ENCODE data around the gene NBEAL2.
A peak's percentile ranks its signal among the peaks of the same experiment; 100 is the strongest.

The NBEAL2 gene

DNA sequence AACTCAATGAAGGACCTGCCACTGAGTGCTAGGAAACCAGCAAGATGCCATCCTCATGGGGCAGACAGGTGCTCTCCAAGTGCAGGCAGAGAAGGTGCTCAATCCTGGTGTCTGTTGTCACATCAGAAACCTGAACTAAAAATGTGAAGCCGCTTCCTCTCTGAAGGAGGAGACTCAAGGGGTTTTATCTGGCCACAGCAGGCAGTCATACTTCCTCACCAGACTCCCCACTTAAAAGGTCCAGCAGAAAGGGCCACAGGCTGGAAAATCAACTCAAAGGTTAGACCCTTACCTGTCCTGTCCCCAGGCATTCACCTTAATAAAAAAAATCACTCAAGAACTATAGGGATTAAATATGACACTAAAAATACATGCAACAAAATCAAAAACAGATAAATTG lies 7.7 kb upstream of the NBEAL2 start:
- H3K36me3 ChIP-seq (ENCODE audit: insufficient read depth, low read length): peaks cover 36% of the 10 kb centered on the region; the same call in 1 of the 2 replicates
- peak overlapping the region; percentile 70 for H3K27ac ChIP-seq (ENCODE audit: low read depth, low read length, poor library complexity, severe bottlenecking)
- H3K27me3 ChIP-seq (ENCODE audit: insufficient read depth, low read length): no peaks in the 10 kb centered on the region
- no peak overlapping the region; the same call in 1 of the 2 replicates for H3K9ac ChIP-seq (ENCODE audit: low read length)
- H3K4me1 ChIP-seq (ENCODE audit: insufficient read depth, low read length, severe bottlenecking): peaks cover 83% of the 10 kb centered on the region
- H2AFZ ChIP-seq (ENCODE audit: low read length): no peak overlapping the region
- TF ChIP-seq, protein P1, sequence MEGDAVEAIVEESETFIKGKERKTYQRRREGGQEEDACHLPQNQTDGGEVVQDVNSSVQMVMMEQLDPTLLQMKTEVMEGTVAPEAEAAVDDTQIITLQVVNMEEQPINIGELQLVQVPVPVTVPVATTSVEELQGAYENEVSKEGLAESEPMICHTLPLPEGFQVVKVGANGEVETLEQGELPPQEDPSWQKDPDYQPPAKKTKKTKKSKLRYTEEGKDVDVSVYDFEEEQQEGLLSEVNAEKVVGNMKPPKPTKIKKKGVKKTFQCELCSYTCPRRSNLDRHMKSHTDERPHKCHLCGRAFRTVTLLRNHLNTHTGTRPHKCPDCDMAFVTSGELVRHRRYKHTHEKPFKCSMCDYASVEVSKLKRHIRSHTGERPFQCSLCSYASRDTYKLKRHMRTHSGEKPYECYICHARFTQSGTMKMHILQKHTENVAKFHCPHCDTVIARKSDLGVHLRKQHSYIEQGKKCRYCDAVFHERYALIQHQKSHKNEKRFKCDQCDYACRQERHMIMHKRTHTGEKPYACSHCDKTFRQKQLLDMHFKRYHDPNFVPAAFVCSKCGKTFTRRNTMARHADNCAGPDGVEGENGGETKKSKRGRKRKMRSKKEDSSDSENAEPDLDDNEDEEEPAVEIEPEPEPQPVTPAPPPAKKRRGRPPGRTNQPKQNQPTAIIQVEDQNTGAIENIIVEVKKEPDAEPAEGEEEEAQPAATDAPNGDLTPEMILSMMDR (IDR thresholded peaks at IDR 0.05; ENCODE audit: low read length): no peak
- TF ChIP-seq EZH2 (IDR thresholded peaks at IDR 0.05; ENCODE audit: borderline replicate concordance, low read length): no peak
- H3F3A ChIP-seq (ENCODE audit: insufficient read depth, low read length): no peaks in the 10 kb centered on the region; the same call in 1 of the 2 replicates
- no peak overlapping the region for H3K4me3 ChIP-seq (ENCODE audit: low read depth, low read length, poor library complexity, severe bottlenecking)
- H4K20me1 ChIP-seq (ENCODE audit: insufficient read depth, low read length): no peaks in the 10 kb centered on the region; the same call in 1 of the 2 replicates
- peaks cover 92% of the 10 kb centered on the region for H3K79me2 ChIP-seq (ENCODE audit: insufficient read depth, low read length)
- H3K9me2 ChIP-seq (ENCODE audit: low read depth, low read length): no peaks in the 10 kb centered on the region
- H3K9me3 ChIP-seq (ENCODE audit: low read length): no peaks in the 10 kb centered on the region
- H3K4me2 ChIP-seq (ENCODE audit: low read length): peak overlapping the region; percentile 46; the same call in 1 of the 2 replicates

DNA sequence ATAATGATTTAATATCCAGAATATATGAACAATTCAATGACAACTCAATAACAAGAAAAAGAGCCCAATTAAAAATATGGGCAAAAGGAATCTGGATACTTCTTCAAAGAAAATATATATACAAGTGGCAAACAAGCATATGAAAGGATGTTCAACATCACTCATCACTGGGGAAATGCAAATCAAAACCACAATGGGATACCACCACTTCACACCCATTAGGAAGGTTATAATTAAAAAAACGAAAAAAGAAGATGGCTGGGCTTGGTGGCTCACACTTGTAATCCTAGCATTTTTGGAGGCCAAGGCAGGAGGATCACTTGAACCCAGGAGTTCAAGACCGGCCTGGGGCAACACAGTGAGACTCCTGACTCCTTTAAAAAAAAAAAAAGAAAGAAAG lies 7.1 kb upstream of the NBEAL2 start:
- Histone ChIP-seq H3K4me3 (ENCODE audit: low read depth, low read length, poor library complexity, severe bottlenecking) (no peak overlapping the region), H3K9me3 (ENCODE audit: low read length) (no peaks in the 10 kb centered on the region), H3K27me3 (ENCODE audit: insufficient read depth, low read length) (no peaks in the 10 kb centered on the region), H3K4me1 (ENCODE audit: insufficient read depth, low read length, severe bottlenecking) (peaks cover 83% of the 10 kb centered on the region), H3K9ac (ENCODE audit: low read length) (no peak overlapping the region), H3F3A (ENCODE audit: insufficient read depth, low read length) (no peaks in the 10 kb centered on the region; the same call in 1 of the 2 replicates), H3K27ac (ENCODE audit: low read depth, low read length, poor library complexity, severe bottlenecking) (peak overlapping the region; percentile 70), H3K79me2 (ENCODE audit: insufficient read depth, low read length) (peaks cover 86% of the 10 kb centered on the region), H4K20me1 (ENCODE audit: insufficient read depth, low read length) (no peaks in the 10 kb centered on the region; the same call in 1 of the 2 replicates), H3K9me2 (ENCODE audit: low read depth, low read length) (no peaks in the 10 kb centered on the region), H2AFZ (ENCODE audit: low read length) (no peak overlapping the region), H3K4me2 (ENCODE audit: low read length) (peak overlapping the region; percentile 46), H3K36me3 (ENCODE audit: insufficient read depth, low read length) (peaks cover 36% of the 10 kb centered on the region; the same call in 1 of the 2 replicates)
- TF ChIP-seq EZH2 (IDR thresholded peaks at IDR 0.05; ENCODE audit: borderline replicate concordance, low read length): no peak
- TF ChIP-seq, protein P1 (IDR thresholded peaks at IDR 0.05; ENCODE audit: low read length): no peak

GRCh38 chr3:46974421-46975171 lies 4.9 kb upstream of the NBEAL2 start:
- Histone ChIP-seq H3K27me3 (ENCODE audit: insufficient read depth, low read length) (no peaks in the 10 kb centered on the region), H3K9ac (ENCODE audit: low read length) (peak overlapping the region; percentile 36; the same call in 1 of the 2 replicates), H3K36me3 (ENCODE audit: insufficient read depth, low read length) (peaks cover 26% of the 10 kb centered on the region; the same call in 1 of the 2 replicates), H3K9me2 (ENCODE audit: low read depth, low read length) (no peaks in the 10 kb centered on the region), H3K79me2 (ENCODE audit: insufficient read depth, low read length) (peaks cover 64% of the 10 kb centered on the region), H3K4me2 (ENCODE audit: low read length) (peak overlapping the region; percentile 64), H3F3A (ENCODE audit: insufficient read depth, low read length) (no peaks in the 10 kb centered on the region; the same call in 1 of the 2 replicates), H3K4me3 (ENCODE audit: low read depth, low read length, poor library complexity, severe bottlenecking) (peak overlapping the region; percentile 79), H4K20me1 (ENCODE audit: insufficient read depth, low read length) (no peaks in the 10 kb centered on the region; the same call in 1 of the 2 replicates), H3K27ac (ENCODE audit: low read depth, low read length, poor library complexity, severe bottlenecking) (peak overlapping the region; percentile 80), H2AFZ (ENCODE audit: low read length) (no peak overlapping the region), H3K4me1 (ENCODE audit: insufficient read depth, low read length, severe bottlenecking) (peaks cover 80% of the 10 kb centered on the region), H3K9me3 (ENCODE audit: low read length) (no peaks in the 10 kb centered on the region)
- TF ChIP-seq, protein P1 (IDR thresholded peaks at IDR 0.05; ENCODE audit: low read length): no peak
- no peak for TF ChIP-seq EZH2 (IDR thresholded peaks at IDR 0.05; ENCODE audit: borderline replicate concordance, low read length)
